ENCODE measurements around the gene LPIN3.

The LPIN3 gene

DNA sequence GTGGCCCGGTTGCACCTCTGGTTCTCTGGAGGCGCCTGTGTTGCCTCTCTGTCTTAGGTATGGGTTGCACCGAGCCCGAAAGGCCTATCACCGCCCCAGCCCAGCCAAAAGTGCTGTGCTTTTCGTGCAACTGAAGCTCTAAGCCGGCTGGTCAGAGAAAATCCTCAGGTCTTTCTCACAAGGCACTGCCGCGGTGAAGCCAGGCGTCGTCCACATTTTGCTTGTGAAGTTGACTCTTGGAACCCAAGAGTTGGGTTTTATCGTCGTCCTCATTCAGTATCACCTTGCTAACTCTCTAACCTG is 26.7 kb downstream of the LPIN3 start:
- DNase-seq: no peak

DNA sequence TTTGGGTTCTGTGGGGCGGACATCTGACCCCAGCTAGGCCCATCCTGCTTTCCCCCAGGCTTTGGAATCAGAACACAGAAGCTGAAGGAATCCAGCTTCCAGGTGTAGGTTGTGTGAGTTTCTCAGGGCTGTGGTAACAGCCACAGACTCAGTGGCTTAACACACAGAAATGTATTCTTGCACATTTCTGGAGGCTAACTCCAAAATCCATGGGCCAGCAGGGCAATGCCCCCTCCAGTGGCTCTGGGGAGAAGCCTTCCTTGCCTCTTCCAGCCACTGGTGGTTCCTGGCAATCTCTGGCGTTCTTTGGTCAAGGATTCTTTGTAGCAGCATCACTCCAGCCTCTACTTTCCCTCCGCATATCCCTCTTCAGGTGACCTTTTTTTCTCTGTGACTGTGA is 27.3 kb downstream of the LPIN3 start:
- DNase-seq: no peak

DNA sequence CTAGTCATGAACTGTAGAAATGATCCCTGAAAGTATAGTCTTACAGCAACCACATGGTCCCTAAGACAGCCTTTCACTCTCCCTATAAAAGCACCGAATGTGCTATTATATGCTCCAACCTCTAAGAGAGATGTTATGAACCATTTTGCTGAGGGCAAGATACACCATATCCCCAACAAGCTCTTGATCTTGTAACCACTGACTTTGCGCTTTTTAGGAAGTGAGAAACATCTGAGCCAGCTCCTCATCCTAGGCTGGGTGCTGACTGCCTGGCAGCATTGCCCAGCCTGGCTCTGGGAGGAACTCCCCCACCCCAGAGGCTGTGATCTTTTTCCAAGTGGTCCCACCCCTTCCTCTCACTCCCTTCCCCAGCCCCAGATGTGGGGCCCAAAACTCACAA is 29.1 kb downstream of the LPIN3 start:
- DNase-seq: no peak

DNA sequence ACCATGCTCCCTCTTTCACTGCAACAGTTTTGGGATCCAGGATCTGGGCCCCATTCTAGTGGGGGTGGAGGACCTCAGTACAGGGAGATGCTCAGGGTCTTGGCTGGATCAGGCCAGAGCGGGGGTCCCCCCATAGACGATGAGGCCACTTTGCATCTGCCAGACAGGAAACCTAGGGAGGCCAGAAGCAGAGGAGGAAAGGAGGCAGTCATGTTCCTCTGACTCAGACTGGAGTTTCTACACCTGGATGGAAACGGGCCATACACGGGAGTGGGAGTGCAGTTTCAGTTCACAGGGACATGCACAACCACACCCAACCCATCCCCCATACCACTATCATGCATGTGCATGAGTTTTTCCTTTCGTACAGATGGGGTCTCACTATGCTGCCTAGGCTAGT is 29.6 kb downstream of the LPIN3 start:
- DNase-seq: no peak

DNA sequence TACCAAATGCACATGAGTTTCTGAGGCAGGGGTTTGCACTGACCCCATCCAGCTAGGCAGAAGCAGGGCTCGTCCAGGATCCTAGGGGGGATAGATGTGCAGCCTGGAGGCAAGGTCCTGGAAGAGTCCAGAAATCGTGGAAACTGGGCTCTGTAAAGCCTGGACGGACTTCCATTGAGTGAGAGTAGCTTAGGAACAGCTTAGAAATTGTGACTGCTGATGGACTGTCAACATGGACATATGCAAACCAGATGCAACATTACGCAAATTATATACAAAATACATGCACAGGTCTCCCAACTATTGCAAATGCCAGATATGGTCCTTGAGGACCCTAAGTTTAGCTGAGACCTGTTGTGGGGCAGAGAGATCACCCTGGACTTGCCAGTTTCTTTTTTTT is 30.8 kb downstream of the LPIN3 start:
- no peak for DNase-seq

DNA sequence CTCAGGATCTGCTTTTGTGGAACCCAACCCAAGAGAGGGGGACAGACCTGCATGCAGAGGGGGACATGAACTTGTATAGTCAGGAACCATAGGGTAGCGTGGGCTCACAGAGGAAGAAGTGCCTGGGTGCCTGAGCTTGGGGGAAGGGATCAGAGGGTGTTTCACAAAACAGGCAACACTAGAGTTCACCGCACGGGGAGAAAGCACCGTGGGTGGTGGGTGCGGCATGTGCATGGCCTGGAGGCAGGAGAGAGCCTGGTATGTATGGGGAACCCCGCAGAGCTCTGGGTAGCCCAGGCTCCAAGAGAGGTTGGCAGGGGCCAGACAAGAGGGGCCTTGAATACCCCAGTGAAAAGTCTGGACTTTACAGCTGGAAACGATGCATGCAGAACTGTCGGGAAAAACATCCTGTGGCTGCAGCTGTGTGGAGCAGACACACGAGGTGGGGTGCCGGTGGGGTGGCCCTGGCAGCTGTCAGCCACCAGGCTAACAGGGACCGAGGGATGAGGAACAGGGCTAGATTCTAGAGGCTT is 32.7 kb downstream of the LPIN3 start:
- no peak for DNase-seq

DNA sequence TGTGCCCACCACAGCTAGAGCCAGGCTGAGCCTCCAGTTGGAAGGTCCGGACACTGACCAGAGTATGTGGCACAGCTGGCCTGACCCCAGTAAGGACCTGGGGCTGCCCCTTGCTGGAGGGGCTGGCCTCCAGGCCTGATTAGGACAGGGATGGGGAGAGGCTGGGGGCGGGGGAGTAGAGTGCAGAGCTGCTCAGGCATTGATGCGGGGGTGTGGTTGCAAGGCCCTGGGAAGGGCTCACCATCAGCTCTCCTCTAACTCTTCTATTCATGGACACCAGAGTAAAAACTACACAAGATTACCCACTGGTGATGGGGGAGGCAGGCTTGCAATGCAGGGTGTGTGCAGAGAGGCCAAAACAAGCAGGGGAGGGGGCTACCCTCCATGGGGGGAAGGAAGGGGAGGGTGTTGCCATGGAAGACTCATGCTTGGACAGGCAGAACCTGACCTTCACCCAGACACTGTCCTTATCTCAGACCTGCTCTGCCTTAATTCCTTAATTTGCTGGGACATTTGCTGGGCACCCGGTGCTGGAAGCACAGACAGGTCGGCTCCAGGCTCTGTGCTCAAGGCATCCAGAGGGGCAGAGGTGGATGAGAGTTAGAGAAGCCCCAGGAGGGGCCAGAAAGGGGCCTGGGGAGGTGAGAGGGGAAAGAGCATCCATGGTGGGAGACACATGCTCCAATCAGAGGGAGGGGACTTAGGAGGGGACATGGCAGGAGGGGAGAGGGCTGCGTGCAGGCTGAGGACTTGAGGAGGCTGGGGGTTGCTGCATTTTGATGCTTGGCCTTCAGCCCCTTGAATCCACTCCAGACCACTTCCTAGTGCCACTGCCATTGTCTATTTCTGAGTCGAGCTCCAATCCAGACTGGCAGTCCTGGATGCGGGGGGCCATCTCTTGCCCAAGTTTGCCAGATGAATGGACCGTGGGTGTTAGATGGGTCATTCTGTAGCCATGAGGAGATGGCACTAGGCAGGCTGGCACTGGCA is 33.6 kb downstream of the LPIN3 start:
- DNase-seq: no peak

DNA sequence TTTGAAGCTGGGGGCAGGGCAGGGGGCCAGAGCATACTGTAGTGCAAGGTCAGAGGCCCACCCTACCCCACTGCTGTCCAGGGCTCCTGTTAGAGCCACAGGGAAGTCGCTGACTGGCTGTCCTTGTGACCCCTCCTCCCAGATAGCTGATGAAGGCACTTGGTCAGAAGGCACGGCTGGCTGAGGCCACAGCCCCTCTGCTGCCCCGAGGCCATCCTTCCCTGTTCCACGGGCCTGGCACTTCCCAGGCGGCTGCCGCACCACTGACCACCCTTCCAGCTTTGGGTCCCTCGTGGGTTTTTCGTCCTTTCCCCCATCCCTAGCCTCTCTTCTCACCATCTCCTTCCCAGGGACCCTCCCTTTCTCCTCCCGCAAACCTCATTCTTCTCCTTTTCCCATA is 35.2 kb downstream of the LPIN3 start:
- no peak for DNase-seq

DNA sequence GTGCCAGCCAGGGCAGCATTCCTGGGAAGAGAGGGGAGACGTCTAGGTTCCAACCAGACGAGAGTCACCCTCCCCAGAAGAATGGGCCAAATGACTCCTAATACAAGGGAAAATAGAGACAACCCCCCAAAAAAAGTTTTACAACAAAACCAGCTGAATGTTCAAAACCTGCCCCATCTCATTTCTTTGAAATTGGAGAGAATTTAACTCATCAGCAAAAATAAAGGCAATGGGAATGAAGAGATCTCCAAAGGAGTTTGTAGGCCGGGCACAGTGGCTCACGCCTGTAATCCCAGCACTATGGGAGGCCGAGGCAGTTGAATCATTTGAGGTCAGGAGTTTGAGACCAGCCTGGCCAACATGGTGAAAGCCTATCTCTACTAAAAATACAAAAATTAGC is 35.7 kb downstream of the LPIN3 start:
- no peak for DNase-seq

DNA sequence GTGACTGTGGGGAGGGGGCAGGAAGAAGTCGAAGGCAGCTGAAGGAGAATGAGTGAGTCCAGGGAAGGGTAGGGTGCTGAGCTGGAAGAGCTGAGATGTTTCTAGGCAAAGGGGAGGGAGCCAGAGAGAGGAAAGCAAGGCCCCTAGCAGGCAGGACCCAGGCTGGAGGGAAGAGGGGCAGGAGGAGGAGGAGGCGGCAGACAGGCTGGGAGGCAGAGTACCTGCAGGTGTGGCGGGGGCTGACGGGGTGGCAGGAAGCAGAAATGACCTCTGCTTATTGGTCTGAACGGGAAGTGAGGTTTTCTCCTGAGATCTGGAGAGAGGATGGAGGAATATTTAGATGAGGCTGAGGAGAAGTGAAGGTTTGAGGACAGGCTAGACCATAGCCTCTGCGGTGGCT is 36.7 kb downstream of the LPIN3 start:
- DNase-seq: no peak

DNA sequence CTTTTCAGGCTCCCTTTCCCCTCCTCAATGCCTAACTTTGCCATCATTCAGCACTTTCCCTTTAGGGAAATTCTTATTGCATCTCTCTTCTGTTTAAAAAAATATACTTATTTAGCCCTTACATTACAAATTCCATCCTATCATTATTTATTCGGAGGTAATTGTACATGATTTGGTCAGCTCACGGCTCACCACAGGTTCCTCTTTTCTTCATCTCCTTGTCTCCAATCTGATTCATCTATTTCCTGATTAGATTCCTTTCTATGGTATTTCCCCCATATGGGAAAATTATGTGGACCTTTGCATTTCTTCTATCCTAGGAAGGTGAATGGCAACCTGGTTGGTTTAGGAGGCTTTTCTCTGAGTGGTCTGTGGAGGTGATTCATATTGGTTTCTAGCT is 38.9 kb downstream of the LPIN3 start:
- DNase-seq: no peak

DNA sequence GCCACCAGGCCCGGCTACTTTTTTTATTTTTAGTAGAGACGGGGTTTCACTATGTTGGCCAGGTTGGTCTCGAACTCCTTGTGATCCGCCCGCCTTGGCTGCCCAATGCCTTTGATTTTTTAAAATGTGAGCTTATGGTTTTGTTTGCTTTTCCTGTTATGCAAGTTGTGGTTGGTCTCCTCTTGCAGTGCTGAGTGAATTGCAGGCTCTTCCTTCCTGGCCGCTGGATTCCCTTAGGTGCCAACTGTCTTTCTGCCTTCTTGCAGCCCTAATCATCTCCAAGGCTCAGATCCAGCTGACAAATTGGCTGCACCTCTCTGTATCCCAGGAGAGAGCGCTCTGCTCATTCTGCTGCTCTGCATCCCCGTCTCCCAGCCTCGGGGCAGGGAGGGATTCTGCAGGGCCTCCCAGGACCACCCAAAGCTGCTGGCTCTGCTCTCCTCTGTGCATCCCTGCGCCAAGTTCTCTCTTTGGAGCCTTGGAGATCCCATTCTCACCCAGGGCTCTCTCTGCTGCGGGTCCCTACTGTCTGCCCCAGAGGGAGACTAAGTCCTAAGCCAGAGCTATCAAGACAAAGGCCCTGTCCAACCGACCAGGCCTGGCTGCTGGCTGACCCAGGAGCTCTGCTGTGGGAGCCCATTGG is 40.1 kb downstream of the LPIN3 start:
- DNase-seq: no peak

DNA sequence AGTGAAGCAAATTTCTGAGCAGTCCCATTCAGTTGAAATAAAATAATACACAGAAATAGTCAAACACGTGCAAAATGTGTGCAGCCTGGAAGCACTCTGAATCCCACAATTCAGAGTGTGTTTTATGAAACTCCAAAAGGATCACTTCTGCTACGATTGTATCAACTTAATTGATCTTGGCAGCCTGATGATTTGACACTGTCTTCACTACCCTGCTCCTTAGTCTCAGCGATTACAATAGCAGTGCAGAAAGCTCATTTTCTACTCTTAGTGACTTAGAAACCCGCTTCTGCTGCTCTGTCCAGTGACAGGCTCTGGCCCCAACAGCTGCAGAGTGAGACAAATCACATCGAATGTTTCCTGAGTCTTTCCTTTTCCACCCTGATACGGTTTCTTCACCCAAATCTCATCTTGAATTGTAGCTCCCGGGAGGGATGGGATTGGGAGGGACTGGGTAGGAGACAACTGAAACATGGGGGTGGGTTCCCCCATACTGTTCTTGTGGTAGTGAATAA is 42.2 kb downstream of the LPIN3 start:
- no peak for DNase-seq

DNA sequence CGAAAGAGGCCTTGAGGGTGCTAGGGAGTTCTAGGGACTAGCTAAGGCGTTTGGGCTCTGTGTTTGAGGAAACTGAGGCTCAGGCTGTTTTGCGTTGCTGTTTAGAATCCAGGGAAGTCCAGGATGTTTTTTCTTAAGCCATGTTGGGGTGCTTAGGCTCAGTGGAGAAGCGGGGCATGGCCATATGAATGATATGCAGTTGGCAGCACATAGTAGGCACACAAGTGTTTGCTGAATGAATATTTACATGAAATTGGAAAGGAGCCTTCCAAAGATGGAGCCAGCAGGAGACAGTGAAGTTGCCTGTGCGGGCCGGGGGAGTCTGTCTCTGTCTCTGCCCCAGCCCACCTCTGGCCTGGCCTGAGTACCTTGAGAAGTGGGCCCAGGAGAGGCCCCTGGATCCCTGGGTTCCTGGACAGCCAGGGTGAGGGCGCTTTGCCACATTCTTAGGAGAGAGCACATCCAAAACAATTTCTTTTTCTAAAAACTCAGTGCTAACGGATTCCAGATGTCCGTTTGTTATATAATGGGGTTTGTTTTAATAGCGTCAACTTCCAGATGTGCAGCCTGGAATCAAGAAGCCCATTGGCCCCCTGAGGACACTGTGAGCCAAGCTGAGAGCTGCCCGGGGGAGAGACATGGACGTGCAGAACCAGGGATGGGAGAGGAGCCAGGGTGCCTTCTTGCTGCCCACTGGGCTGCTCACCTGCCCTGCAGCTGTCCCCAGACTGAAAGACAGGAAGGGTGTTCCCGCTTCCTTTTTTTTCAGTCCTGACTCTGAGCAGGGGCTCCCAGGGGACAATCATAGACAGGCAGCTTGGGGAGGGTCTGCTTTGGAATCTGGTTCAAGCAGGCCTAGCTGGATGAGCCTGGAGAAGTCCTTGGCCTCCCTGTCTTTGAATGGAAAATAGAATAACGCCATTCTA is 46.1 kb downstream of the LPIN3 start:
- no peak for DNase-seq

DNA sequence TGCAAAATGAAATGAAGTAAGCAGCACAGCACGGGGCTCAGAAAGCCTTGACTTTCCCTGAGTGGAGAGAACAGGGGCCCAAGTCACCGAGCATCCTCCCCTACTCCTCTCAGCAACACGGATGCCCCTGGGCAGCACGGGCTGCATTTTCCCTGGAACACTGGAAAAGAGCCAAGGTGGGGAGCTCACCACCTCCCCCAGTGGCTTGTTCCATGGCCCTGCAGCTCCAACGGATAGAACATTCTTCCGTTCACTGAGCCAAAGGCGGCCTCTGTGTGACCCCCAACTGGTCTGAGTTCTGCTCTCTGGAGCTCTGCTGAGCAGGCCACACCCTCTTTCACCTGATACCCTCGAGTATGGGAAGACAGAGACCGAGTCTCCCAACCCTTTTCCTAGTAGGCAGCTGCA is 46.8 kb downstream of the LPIN3 start:
- no peak for DNase-seq

DNA sequence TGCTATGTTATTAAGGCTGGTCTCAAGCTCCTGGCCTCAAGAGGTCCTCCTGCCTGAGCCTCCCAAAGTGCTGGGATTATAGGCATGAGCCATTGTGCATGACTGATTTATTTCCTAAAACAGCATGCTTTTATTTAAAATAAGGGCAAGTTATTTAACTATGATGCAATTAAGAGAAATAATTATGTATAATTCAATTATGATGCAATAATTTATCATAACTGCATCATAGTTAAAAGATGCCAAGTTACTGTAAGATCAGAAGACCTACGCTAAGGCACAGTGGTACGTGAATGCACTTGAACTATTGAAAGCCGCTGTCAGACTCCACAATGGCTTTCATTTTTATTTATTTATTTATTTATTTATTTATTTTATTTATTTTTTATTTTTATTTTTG is 50.3 kb downstream of the LPIN3 start:
- no peak for DNase-seq

DNA sequence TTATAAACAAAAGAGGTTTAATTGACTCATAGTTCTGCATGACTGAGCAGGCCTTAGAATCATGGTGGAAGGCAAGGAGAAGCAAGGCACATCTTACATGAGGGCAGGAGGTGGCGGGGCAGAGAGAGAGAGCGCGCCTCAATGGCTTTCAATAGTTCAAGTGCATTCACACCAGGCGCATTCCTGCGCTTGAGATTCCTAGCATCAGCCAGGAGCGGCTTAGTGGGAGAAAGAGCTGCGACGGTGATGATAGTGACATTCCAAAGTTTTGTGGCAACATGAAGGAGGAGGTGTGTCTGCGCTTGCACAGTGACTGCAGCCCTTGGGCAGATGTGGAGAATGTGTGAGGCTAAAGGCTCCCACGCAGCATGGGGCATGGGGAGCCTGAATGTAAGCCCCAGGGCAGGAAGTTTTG is 51.0 kb downstream of the LPIN3 start:
- DNase-seq: no peak

DNA sequence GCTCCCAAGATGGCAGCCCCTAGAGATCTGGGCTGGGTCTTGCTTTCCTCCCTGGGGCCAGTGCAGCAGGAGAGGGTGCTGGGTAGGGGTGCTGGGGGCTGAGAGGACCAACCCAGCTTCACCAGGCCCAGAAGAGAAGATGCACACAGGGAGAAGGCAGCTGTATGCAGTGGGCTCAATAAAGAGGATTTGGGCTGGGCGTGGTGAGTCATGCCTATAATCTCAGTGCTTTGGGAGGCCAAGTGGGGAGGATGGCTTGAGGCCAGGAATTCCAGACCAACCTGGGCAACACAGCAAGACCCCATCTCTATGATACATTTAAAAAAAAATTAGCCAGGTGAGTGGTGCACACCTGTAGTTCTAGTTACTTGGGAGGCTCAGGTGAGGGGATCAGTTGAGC is 51.7 kb downstream of the LPIN3 start:
- no peak for DNase-seq

DNA sequence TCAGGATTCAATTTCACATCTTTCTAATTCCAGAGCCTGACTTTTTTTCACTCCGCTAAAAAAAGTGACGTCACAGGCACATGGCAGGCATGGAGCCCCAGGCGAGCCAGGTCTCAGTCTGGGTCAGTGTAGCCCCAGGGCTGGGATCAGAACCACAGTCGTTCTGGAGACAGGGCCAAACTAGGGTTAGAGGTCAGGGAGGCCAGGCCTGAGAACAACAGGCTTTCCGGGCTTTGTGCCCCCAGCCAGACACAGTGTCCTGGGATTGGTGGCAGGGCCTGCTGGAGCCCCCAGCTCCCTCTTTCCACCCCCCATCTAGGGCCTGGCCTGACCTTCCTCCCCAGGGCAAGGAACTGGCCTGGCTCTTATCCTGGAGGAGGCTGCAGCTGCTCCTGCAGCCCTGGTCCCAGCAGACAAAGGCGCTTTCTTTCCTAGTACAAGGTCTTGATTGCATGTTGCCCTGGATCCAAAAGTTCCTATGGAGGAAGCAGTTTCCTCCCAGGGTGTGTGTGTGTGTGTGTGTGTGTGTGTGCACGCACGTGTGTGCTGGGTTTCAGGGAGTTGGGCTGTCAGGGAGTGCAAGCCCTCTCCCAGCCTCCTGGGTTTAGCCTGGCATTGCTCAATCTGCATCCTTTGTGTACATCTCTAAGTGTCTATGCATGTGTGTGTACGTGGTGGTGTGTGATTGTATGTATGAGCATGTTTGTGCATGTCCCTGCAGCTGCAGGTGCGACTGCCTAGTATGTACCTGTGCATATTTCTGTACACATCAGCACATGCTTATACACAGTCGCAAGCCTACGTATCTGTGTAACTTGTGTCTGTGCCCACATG is 52.5 kb downstream of the LPIN3 start:
- no peak for DNase-seq

DNA sequence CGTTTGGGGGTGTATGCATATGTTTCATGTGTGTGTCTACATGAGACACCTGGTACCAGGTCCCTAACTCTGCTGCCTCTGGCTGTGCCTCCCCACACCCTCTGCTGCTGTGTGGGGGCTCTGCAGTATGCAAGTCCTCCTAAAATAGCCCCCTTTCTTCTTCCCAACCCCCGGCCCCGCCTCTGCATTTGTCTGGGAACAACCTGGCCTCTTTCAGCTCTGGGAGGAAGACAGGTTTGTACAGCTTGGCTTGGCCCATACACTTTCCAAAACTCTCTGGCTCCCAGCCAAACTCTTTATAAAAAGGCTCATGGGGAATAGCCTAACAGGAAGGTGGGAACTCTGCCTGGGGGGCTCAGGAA is 53.1 kb downstream of the LPIN3 start:
- no peak for DNase-seq

DNA sequence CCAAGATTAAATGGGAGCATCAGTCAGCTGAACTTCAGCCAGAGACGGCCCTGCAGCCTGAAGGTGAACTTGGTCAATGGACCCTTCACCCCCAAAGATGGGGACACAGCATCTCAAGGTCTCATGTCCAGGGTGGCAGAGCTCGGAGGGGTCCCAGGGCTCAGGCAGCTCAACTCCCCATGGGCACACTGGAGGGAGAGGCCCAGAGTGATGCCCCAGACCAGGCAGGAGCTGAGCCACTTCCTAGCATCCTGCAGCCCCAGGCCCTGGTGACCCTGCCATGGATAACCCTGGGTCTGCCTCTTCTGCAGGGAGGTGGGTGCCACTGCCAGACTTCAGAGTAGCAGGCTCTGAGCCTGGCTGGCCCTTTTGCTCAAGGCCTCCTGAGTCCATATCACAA is 53.5 kb downstream of the LPIN3 start:
- DNase-seq: no peak

Data from stimulated activated naive CD4-positive, alpha-beta T cell (primary cell).